Subcutaneous adipose tissue (tissue), 4 donors: ENCODE data around the gene KCNIP4. TPM values are rescaled to one million over a fixed set of nuclear protein-coding genes. Genes with fewer than 3 reads are reported as not detected.

Experiments
- total RNA-seq, 4 donors: library from RNA; depleted of rRNA; stranded (reverse); fragments of >200 nt; gene quantifications; one replicate each; pipeline ENCODE4 v1.1.0, GENCODE V29; 2016
- TF ChIP-seq, protein P1 (sequence below): fragments of 450-650 bp; IDR thresholded peaks from one replicate; pipeline ENCODE4 v1.5.1; 2016; ENCODE audit warnings: low read depth, mild to moderate bottlenecking, control low read depth, antibody characterized with exemption, moderate library complexity

Gene KCNIP4
- total RNA-seq, 4 donors from 2014 or later: 0.34 TPM; not detected in 3

DNA sequence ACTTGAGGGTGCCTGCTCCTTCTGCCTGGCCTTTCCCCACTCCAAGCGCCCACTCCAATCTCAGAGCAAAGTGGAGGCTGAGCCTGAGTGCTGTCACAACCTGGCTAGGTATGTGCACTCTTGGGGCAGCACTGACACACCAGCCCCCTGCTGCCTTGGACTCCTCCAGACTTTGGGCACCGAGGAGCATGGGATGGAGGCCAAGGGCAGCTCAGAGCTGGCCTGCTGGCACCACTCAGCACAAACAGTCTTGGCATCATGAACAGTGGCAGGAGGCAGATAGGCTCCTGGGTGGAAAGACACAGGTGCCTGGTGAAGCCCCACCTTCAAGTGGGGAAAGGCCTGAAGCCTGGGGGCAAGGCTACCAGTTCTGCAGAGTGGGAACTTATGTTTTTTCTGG, 91.8 kb downstream of the KCNIP4 start:
- TF ChIP-seq, protein P1, sequence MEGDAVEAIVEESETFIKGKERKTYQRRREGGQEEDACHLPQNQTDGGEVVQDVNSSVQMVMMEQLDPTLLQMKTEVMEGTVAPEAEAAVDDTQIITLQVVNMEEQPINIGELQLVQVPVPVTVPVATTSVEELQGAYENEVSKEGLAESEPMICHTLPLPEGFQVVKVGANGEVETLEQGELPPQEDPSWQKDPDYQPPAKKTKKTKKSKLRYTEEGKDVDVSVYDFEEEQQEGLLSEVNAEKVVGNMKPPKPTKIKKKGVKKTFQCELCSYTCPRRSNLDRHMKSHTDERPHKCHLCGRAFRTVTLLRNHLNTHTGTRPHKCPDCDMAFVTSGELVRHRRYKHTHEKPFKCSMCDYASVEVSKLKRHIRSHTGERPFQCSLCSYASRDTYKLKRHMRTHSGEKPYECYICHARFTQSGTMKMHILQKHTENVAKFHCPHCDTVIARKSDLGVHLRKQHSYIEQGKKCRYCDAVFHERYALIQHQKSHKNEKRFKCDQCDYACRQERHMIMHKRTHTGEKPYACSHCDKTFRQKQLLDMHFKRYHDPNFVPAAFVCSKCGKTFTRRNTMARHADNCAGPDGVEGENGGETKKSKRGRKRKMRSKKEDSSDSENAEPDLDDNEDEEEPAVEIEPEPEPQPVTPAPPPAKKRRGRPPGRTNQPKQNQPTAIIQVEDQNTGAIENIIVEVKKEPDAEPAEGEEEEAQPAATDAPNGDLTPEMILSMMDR: no peak

DNA sequence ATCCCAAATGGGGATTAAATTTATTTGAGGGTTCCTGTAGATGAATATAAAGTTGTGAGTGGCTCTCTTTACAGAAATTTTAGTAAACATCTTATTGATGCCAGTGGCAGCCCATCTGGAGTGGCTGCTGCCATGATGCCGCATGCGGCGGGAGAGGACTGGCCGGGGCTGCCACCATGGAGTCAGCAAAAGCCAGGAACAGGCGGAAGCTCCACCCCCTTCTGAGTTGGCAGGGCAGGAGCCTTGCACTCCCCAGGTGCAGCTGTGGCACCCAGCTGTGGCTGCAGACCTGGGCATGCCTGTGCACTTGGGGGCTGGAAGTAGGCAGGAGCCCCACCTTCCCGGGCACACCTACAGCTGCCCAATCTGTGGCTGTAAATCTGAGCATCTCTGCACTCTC, 92.3 kb downstream of the KCNIP4 start:
- TF ChIP-seq, protein P1: no peak

DNA sequence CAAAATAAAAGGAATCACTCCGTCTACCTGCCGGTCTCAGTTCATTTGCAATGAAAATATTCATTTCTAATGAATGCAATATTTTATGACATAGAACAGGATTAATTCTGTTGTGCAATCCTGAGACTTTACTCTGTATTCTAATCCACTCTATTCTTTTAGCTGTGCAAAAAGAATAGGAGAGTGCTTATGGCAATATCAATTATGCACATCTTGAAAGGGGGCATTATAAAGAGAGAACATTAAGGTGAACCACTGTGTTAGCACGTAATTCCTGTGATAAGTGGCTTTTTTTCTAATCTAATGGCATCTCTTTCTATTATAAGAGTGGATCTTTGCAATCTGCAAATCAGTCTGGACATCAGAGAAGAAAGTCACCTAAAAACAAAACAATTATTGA, 99.5 kb downstream of the KCNIP4 start:
- TF ChIP-seq, protein P1: no peak

DNA sequence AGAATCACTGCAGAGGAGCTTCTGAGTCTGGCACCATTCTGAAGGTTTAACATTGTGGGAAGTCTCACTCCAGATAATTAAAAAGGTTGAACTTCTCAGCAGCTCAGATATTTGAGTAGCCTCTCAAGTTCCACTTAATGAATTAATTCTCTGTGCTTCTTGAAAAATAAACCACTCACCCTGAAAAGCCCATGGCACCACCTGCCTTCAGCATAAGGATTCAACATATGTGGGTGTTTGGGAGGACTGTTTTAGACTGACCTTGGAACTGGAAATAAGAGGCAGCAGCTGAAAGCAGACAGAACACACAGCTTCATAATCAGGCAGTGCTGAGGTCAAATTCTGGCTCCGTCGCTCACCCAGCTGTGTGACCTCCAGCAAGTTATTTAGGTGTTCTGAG, 100.6 kb downstream of the KCNIP4 start:
- TF ChIP-seq, protein P1: no peak

DNA sequence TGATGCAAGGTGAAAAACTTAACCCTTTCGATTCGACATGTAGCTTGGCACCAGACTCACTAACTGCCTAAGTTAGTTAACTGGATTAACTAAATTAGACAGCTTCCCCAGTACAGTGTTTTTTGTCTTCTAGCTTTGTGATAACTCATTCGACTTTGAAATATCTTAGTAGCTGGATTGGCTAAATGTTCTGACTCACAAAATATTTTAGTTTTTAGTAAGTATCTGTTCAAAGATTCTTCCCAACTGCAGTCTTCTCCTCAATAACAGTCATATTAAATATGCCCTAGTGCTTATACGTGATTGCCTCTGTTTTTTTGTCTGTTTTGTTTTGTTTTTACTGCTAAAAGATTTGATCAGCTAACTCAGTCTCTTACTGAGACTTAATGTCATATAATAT, 102.9 kb downstream of the KCNIP4 start:
- TF ChIP-seq, protein P1: no peak

DNA sequence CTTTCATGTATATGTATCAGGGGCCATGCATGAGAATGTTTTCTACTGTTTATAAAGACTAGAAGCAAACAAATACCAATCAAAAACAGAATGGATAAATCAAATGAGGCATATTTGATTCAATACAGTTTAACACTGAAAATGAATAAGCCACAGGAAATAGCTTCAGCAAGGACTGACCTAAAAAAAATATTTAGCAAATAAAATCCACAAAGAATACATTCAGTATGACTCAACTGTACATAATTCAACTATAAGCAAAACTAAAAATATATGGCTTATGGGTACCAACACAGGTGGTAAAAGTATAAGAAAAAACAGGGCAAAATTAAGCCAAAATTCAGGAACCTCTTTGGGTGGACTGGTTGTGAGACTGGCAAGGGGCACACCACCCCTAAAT, 112.9 kb downstream of the KCNIP4 start:
- TF ChIP-seq, protein P1: no peak

DNA sequence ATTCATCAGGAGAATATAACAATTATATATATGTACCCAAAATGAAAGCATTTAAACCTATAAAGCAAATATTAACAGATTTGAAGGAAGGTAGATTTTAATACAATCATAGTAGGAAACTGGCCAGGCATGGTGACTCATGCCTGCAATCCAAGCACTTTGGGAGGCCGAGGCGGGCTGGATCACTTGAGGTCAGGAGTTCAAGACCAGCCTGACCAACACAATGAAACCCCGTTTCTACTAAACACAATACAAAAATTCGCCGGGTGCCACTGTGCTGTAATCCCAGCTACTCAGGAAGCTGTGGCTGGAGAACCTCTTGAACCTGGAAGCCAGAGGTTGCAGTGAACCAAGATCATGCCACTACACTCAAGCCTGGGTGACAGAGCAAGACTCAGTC, 118.3 kb downstream of the KCNIP4 start:
- TF ChIP-seq, protein P1: no peak
